Neural cell (in vitro differentiated cells): ENCODE measurements around the gene HAPLN2.

Experiments
- CTCF ChIP-seq: fragments of 450-650 bp; IDR thresholded peaks from 2 replicates; pipeline ENCODE4 v1.5.1; 2014; ENCODE audit warnings: antibody characterized with exemption, mild to moderate bottlenecking, moderate library complexity; ENCODE audit not compliant: poor library complexity, severe bottlenecking
- EP300 ChIP-seq: fragments of 450-650 bp; conservative IDR thresholded peaks from 2 replicates; pipeline ENCODE4 v1.6.1; 2014; ENCODE audit warnings: antibody characterized with exemption, mild to moderate bottlenecking, moderate library complexity; ENCODE audit not compliant: poor library complexity, severe bottlenecking
- EZH2 ChIP-seq: fragments of 200-600, 300-800 bp; shearing (Covaris generic), sonication (generic); IDR thresholded peaks from 2 replicates; pipeline ENCODE4 v1.6.1; 2014; ENCODE audit warnings: antibody characterized with exemption, low read length, borderline replicate concordance, mild to moderate bottlenecking; ENCODE audit not compliant: insufficient read depth, poor library complexity, severe bottlenecking
- MXI1 ChIP-seq: fragments of 450-650 bp; conservative IDR thresholded peaks from 2 replicates; pipeline ENCODE4 v1.6.1; 2014; ENCODE audit warnings: antibody characterized with exemption, mild to moderate bottlenecking; ENCODE audit not compliant: poor library complexity, severe bottlenecking
- POLR2AphosphoS5 ChIP-seq: IDR thresholded peaks from 2 replicates; pipeline ENCODE4 v1.6.1; 2012
- RAD21 ChIP-seq: fragments of 450-650 bp; conservative IDR thresholded peaks from 2 replicates; pipeline ENCODE4 v1.6.1; 2014; ENCODE audit warnings: antibody characterized with exemption, mild to moderate bottlenecking, moderate library complexity
- REST ChIP-seq: IDR thresholded peaks from 2 replicates; pipeline ENCODE4 v1.6.1; 2012; ENCODE audit warnings: borderline replicate concordance
- SMC3 ChIP-seq: fragments of 450-650 bp; conservative IDR thresholded peaks from 2 replicates; pipeline ENCODE4 v1.6.1; 2014; ENCODE audit warnings: antibody characterized with exemption, mild to moderate bottlenecking, moderate library complexity; ENCODE audit not compliant: poor library complexity
- TAF1 ChIP-seq: IDR thresholded peaks from 2 replicates; pipeline ENCODE4 v1.6.1; 2012; ENCODE audit warnings: low read depth

GRCh38 chr1:156662005-156662799 lies 43.0 kb downstream of the HAPLN2 start:
- TF ChIP-seq EZH2 (no peak), CTCF (no peak), EP300 (no peak), POLR2AphosphoS5 (no peak), TAF1 (no peak), RAD21 (no peak), REST (no peak), MXI1 (no peak), SMC3 (no peak)
